Epithelial cell of alveolus of lung (primary cell): ENCODE measurements around the gene DBP. TPM values are rescaled to one million over a fixed set of nuclear protein-coding genes. Genes with fewer than 3 reads are reported as not detected.

ENCODE experiments used
- total RNA-seq: library from RNA; depleted of rRNA; stranded (reverse); fragments of >200 nt; gene quantifications from 2 replicates; pipeline ENCODE4 v1.2.1, GENCODE V29; 2015

DBP gene, protein sequence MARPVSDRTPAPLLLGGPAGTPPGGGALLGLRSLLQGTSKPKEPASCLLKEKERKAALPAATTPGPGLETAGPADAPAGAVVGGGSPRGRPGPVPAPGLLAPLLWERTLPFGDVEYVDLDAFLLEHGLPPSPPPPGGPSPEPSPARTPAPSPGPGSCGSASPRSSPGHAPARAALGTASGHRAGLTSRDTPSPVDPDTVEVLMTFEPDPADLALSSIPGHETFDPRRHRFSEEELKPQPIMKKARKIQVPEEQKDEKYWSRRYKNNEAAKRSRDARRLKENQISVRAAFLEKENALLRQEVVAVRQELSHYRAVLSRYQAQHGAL
- total RNA-seq, result 1.2 and 33.1 TPM in 2 replicates

DNA sequence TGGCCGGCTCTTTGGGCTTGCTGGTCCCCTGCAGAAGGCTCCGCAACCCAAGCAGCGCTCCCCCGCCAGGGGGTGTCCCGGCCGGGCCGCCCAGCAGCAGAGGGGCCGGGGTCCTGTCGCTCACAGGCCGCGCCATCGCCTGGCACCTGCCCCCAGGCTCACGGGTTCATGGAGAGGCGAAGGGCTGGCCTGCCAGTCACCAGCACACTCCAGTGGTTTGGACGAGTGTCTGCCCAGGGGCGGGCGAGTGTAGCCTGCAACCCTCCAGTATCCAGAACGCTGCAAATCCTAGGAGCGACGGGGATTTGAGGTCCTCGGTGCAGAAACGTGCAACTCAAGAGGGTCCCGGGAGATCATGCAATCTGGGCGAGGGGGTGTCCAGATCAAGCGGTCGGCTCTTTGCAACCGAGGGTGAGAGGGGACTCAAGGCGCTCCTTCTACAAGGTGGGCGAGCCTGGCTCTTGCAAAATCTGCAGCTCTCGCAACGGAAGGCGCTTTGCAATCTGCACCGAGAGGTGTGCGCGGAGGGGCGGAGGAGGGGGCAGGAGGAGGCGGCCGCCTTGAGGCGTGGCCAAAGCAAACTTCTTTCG lies at the start of gene DBP:
TSS of gene DBP (minus strand) at position 521 of the 590 bp plus-strand sequence. CDS start at position 136, 385 bp downstream.

DNA sequence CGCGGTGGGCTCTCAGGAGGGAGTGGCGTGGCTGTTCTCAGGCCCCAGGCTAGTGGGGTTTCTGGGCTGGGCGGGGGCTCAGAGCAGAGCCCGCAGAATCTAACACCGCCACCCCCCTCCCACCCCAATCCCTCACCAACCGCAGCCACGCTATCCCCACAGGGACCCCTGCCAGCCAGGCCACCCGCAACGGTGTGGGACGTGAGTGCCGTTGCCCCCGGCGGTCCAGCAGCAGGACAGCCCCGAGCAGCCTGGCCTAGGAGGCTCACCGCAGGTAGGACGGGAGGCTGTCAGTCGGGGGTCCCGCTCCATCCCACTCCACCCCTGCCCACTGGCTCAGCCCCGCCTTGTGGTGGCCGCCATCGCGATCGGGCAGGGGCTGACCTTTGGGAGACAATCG lies 35.8 kb upstream of the DBP start, which contains the start of gene NTN5:
TSS of gene NTN5 (minus strand) at position 24 of the 400 bp plus-strand sequence. CDS start 2,031 bp downstream, outside the sequence.

GRCh38 chr19:48646001-48646721 lies 9.0 kb upstream of the DBP start, which contains the start of gene CA11:
Gene CA11, minus strand, starts transcription at chr19:48646187. Its CDS starts 555 bp downstream, at chr19:48645632.

GRCh38 chr19:48618916-48619691 lies 18.1 kb downstream of the DBP start, which contains the start of the genes RPL18 and SPHK2:
Gene RPL18, minus strand, starts transcription at chr19:48619178. Its CDS starts 35 bp downstream, at chr19:48619143.
Gene SPHK2, plus strand, starts transcription at chr19:48619506. Its CDS starts 1,009 bp downstream, at chr19:48620515.

DNA sequence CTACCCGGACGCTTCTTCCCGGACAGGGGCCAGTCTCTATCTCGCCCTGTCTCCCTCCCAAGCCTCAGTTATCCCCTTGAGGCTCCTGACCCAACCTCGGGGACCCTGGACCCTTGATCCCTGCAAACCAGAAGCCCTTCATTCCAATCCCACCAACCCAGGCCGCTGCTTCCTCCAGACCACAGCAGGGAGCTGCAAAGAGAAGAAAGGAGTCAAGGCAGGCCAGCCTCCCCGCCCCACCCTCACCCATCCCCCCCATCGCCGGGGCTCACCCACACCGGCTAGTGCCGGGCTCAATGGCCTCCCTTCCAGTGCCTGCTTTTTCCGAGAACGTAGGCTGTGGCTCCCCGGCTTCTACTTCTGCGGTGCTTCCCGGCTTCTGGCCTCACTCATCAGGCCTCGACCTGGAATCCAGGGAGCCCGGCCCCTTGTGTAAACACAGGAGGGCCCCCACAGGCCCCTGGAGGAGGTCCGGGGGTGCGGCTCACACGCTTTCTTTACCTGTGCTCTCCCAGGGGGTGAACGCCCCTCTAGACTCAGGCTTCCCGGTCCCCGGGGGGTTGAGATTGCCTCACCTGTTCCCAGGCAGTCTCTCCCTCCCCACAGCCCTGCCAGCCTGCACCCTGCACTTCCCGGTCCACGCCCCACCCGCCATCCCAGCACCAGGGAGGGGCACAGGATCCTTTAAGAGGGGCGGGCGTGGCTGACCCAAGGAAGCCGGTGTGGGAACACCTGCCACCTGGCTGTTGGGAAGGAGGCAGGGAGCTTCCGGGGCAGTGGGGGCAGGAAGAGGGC lies 22.5 kb downstream of the DBP start, which contains the start of gene FAM83E:
TSS of gene FAM83E (minus strand) at position 641 of the 795 bp plus-strand sequence. CDS start 1,704 bp downstream, outside the sequence.

GRCh38 chr19:48606463-48607358 lies 30.5 kb downstream of the DBP start, which contains the start of gene SPACA4:
Gene SPACA4, plus strand, starts transcription at chr19:48606742. Its CDS starts 237 bp downstream, at chr19:48606979.

Other genes with a start within 250 kb of the DBP start
- gene KDELR1, start 245.8 kb downstream of the DBP start, total RNA-seq, result 205 and 376 TPM in 2 replicates
- gene GRIN2D, start 243.7 kb downstream of the DBP start, total RNA-seq, result 1.0 and 1.3 TPM in 2 replicates
- gene GRWD1, start 191.4 kb downstream of the DBP start, total RNA-seq, result 35.1 and 45.9 TPM in 2 replicates
- gene KCNJ14, start 181.8 kb downstream of the DBP start, total RNA-seq, result 0.26 and 0.88 TPM in 2 replicates
- gene CYTH2, start 168.0 kb downstream of the DBP start, total RNA-seq, result 24.7 and 34.3 TPM in 2 replicates
- gene LMTK3, start 125.5 kb downstream of the DBP start, total RNA-seq, result 0.26 and 4.5 TPM in 2 replicates
- gene SULT2B1, start 85.2 kb downstream of the DBP start, total RNA-seq, result 0.08 TPM in 1 of 2 replicates, not detected in the other
- gene SPACA4, start 30.6 kb downstream of the DBP start, total RNA-seq, result not detected in 2 replicates
- gene FAM83E, start 22.3 kb downstream of the DBP start, total RNA-seq, result 0.26 TPM in 1 of 2 replicates, not detected in the other
- gene RPL18, start 18.2 kb downstream of the DBP start, total RNA-seq, result 3,283 and 3,843 TPM in 2 replicates
- gene SPHK2, start 17.9 kb downstream of the DBP start, total RNA-seq, result 9.2 and 12.9 TPM in 2 replicates
- gene CA11, start 8.8 kb upstream of the DBP start, total RNA-seq, result 1.3 and 4.6 TPM in 2 replicates
- 0.72 TPM in 1 of 2 replicates, not detected in the other for gene NTN5, start 35.6 kb upstream of the DBP start, total RNA-seq
- 0.13 TPM in 1 of 2 replicates, not detected in the other for gene FUT2, start 58.6 kb upstream of the DBP start, total RNA-seq
- 0.56 and 1.6 TPM in 2 replicates for gene MAMSTR, start 82.3 kb upstream of the DBP start, total RNA-seq
- gene RASIP1, start 103.2 kb upstream of the DBP start, total RNA-seq, result 3.4 and 8.3 TPM in 2 replicates
- gene IZUMO1, start 109.5 kb upstream of the DBP start, total RNA-seq, result 0.56 TPM in 1 of 2 replicates, not detected in the other
- gene FUT1, start 115.3 kb upstream of the DBP start, total RNA-seq, result 0.39 TPM in 1 of 2 replicates, not detected in the other
- not detected in 2 replicates for gene FGF21, start 118.1 kb upstream of the DBP start, total RNA-seq
- 54.6 and 56.7 TPM in 2 replicates for gene BCAT2, start 173.7 kb upstream of the DBP start, total RNA-seq
- 4.0 and 4.6 TPM in 2 replicates for gene HSD17B14, start 199.1 kb upstream of the DBP start, total RNA-seq
- 18.4 and 23.8 TPM in 2 replicates for gene PLEKHA4, start 231.2 kb upstream of the DBP start, total RNA-seq
- 34.5 and 39.9 TPM in 2 replicates for gene PPP1R15A, start 235.0 kb upstream of the DBP start, total RNA-seq